ENCODE measurements around the gene RFX7. TPM values are rescaled to one million over a fixed set of nuclear protein-coding genes. Genes with fewer than 3 reads are reported as not detected.
A peak's percentile ranks its signal among the peaks of the same experiment; 100 is the strongest.

Gene RFX7
- total RNA-seq, 1 donor from 2014 or later = 39.2 TPM

- DNase-seq (ENCODE audit: extremely low spot score, unreplicated experiment) = no peak
- no peaks in the 10 kb centered on the region for H3K27me3 Mint-ChIP-seq
- H3K9me3 Mint-ChIP-seq = peaks cover 10% of the 10 kb centered on the region
- H3K27ac Mint-ChIP-seq = no peak overlapping the region
- H3K4me3 Mint-ChIP-seq = no peak overlapping the region
- TF ChIP-seq CTCF (conservative IDR thresholded peaks at IDR 0.05) = no peak
- H3K36me3 Mint-ChIP-seq = no peaks in the 10 kb centered on the region
- H3K4me1 Mint-ChIP-seq (ENCODE audit: unreplicated experiment) = peaks cover 11% of the 10 kb centered on the region
Observed at GRCh38 chr15:56047354-56047753, 196.3 kb downstream of the RFX7 start.

GRCh38 chr15:56045068-56045748 is 198.5 kb downstream of the RFX7 start:
- H3K4me1 Mint-ChIP-seq (ENCODE audit: unreplicated experiment) = peaks cover 19% of the 10 kb centered on the region
- H3K9me3 Mint-ChIP-seq = peaks cover 10% of the 10 kb centered on the region
- H3K36me3 Mint-ChIP-seq = no peaks in the 10 kb centered on the region
- DNase-seq (ENCODE audit: extremely low spot score, unreplicated experiment) = no peak
- no peak overlapping the region for H3K4me3 Mint-ChIP-seq
- H3K27ac Mint-ChIP-seq = peak overlapping the region; percentile 40
- H3K27me3 Mint-ChIP-seq = no peaks in the 10 kb centered on the region
- no peak for TF ChIP-seq CTCF (conservative IDR thresholded peaks at IDR 0.05)

- no peaks in the 10 kb centered on the region for H3K27me3 Mint-ChIP-seq
- peak overlapping the region; percentile 90 for H3K27ac Mint-ChIP-seq
Observed at GRCh38 chr15:56042982-56043980, 200.4 kb downstream of the RFX7 start.

GRCh38 chr15:56042498-56042897 is 201.2 kb downstream of the RFX7 start:
- H3K4me1 Mint-ChIP-seq (ENCODE audit: unreplicated experiment) = peaks cover 31% of the 10 kb centered on the region

More at GRCh38 chr15:56042982-56043980, 200.4 kb downstream of the RFX7 start:
- Mint-ChIP-seq H3K4me3 (peak overlapping the region; percentile 43), H3K9me3 (peaks cover 10% of the 10 kb centered on the region), H3K36me3 (no peaks in the 10 kb centered on the region), H3K4me1 (ENCODE audit: unreplicated experiment) (peaks cover 30% of the 10 kb centered on the region)
- no peak for TF ChIP-seq CTCF (conservative IDR thresholded peaks at IDR 0.05)
- no peak for DNase-seq (ENCODE audit: extremely low spot score, unreplicated experiment)

GRCh38 chr15:56042031-56042430 is 201.6 kb downstream of the RFX7 start:
- peaks cover 10% of the 10 kb centered on the region for H3K9me3 Mint-ChIP-seq

More at GRCh38 chr15:56042498-56042897, 201.2 kb downstream of the RFX7 start:
- Mint-ChIP-seq H3K9me3 (peaks cover 10% of the 10 kb centered on the region), H3K27me3 (no peaks in the 10 kb centered on the region), H3K27ac (peak overlapping the region; percentile 90), H3K4me3 (peak overlapping the region; percentile 26), H3K36me3 (no peaks in the 10 kb centered on the region)
- DNase-seq (ENCODE audit: extremely low spot score, unreplicated experiment) = no peak
- TF ChIP-seq CTCF (conservative IDR thresholded peaks at IDR 0.05) = no peak

More at GRCh38 chr15:56042031-56042430, 201.6 kb downstream of the RFX7 start:
- Mint-ChIP-seq H3K4me1 (ENCODE audit: unreplicated experiment) (peaks cover 31% of the 10 kb centered on the region), H3K4me3 (peak overlapping the region; percentile 26), H3K27ac (peak overlapping the region; percentile 90), H3K36me3 (no peaks in the 10 kb centered on the region), H3K27me3 (no peaks in the 10 kb centered on the region)
- no peak for DNase-seq (ENCODE audit: extremely low spot score, unreplicated experiment)
- TF ChIP-seq CTCF (conservative IDR thresholded peaks at IDR 0.05) = no peak

Data from type B pancreatic cell (in vitro differentiated cells).